Caco-2 (cell line): ENCODE measurements around the gene P4HA3. TPM values are rescaled to one million over a fixed set of nuclear protein-coding genes. Genes with fewer than 3 reads are reported as not detected.

Experiments
- BruUV-seq: library from RNA; stranded (reverse); fragments of 400-500 nt; replicated peaks from 2 replicates; lab custom pipeline; 2021; lab: Mats Ljungman, UMichigan
- CTCF ChIA-PET: fragments of 300-600 bp; sonication (Branson Sonifier 250); formaldehyde crosslinking; loops from one replicate; lab custom pipeline; 2022; ENCODE audit warnings: antibody characterized with exemption; lab: Charles Lee
- POLR2A ChIA-PET: fragments of 300-600 bp; sonication (Branson Sonifier 250); formaldehyde crosslinking; loops from one replicate; lab custom pipeline; 2022; ENCODE audit warnings: antibody characterized with exemption; lab: Charles Lee
- DNase-seq, 2 experiments: peaks; one replicate each; pipeline versions ENCODE4 v3.0.0 to v3.0.0-alpha.2; 2020 to 2022
- H3K27me3 ChIP-seq: replicated peaks from 2 replicates; pipeline ENCODE4 v1.6.0; 2011; ENCODE audit warnings: low read length; ENCODE audit not compliant: control insufficient read depth, insufficient read depth
- H3K36me3 ChIP-seq: 2 replicates; pipeline ENCODE4 v1.5.1; 2011; ENCODE audit warnings: low read length; ENCODE audit not compliant: control insufficient read depth, insufficient read depth
- H3K4me1 ChIP-seq: fragments of 250-450 bp; sonication (Bioruptor Pico); 2 replicates; pipeline ENCODE4 v1.5.1; 2020; ENCODE audit warnings: mild to moderate bottlenecking
- H3K4me3 ChIP-seq: 2 replicates; pipeline ENCODE4 v1.5.1; 2011; ENCODE audit warnings: low read depth, mild to moderate bottlenecking, control low read depth, low read length
- H3K9me3 ChIP-seq: fragments of 250-450 bp; sonication (Bioruptor Pico); 2 replicates; pipeline ENCODE4 v1.5.1; 2020; ENCODE audit warnings: mild to moderate bottlenecking, moderate library complexity
- H3K27ac Mint-ChIP-seq: one replicate; pipeline ENCODE4 v1.8.0; 2022; ENCODE audit warnings: mixed read lengths; ENCODE audit not compliant: unreplicated experiment
- H3K27me3 Mint-ChIP-seq: one replicate; pipeline ENCODE4 v1.8.0; 2022; ENCODE audit warnings: mixed read lengths; ENCODE audit not compliant: insufficient read depth, unreplicated experiment
- H3K36me3 Mint-ChIP-seq: one replicate; pipeline ENCODE4 v1.8.0; 2022; ENCODE audit warnings: mild to moderate bottlenecking, mixed read lengths; ENCODE audit not compliant: insufficient read depth, unreplicated experiment
- H3K4me1 Mint-ChIP-seq: one replicate; pipeline ENCODE4 v1.8.0; 2022; ENCODE audit warnings: low read depth, mixed read lengths; ENCODE audit not compliant: unreplicated experiment
- H3K4me3 Mint-ChIP-seq: one replicate; pipeline ENCODE4 v1.8.0; 2022; ENCODE audit warnings: mild to moderate bottlenecking, moderate library complexity, mixed read lengths; ENCODE audit not compliant: unreplicated experiment
- H3K9me3 Mint-ChIP-seq: one replicate; pipeline ENCODE4 v1.8.0; 2022; ENCODE audit warnings: mixed read lengths; ENCODE audit not compliant: unreplicated experiment
- CTCF ChIP-seq, 2 experiments: fragments of 200-600 bp in 1 of 2; IDR thresholded peaks; 1 replicate in 1 of 2; 2 replicates in 1 of 2; pipeline versions ENCODE4 v1.5.1 to v1.8.0; 2011 to 2022; ENCODE audit warnings: antibody characterized with exemption in 1 of 2, control low read depth in 1 of 2, inconsistent platforms in 1 of 2, low read depth in 1 of 2, low read length in 1 of 2, mild to moderate bottlenecking in 1 of 2, moderate library complexity in 1 of 2; ENCODE audit not compliant: insufficient read depth in 1 of 2, severe bottlenecking in 1 of 2, unreplicated experiment in 1 of 2
- intact Hi-C: fragments of 100-400 bp; cut with micrococcal nuclease; formaldehyde crosslinking; loops from one replicate; pipeline ENCODE4 v1.10.0; 2022; ENCODE audit not compliant: unreplicated experiment
- total RNA-seq: library from RNA; stranded (reverse); gene quantifications from 2 replicates; pipeline ENCODE4 v1.2.3, GENCODE V29; 2022

P4HA3 gene
- total RNA-seq, 1 experiment from 2014 or later = not detected

GRCh38 chr11:74272276-74272675, 39.2 kb downstream of the P4HA3 start:
- intact Hi-C loops = no loop called here
- H3K9me3 ChIP-seq = no peaks in the 10 kb centered on the region
- no peak for TF ChIP-seq CTCF (IDR thresholded peaks at IDR 0.05; ENCODE audit: insufficient read depth in 1 of 2, low read depth in 1 of 2, low read length in 1 of 2, severe bottlenecking in 1 of 2, unreplicated experiment in 1 of 2)
- peaks cover 1% of the 10 kb centered on the region; the same call in 1 of the 2 replicates for H3K27me3 ChIP-seq
- ChIA-PET CTCF (no interaction called here), POLR2A (no interaction called here)
- Mint-ChIP-seq H3K4me3 (no peak overlapping the region), H3K36me3 (no peaks in the 10 kb centered on the region), H3K27me3 (no peaks in the 10 kb centered on the region), H3K9me3 (no peaks in the 10 kb centered on the region), H3K4me1 (peaks cover 6% of the 10 kb centered on the region), H3K27ac (no peak overlapping the region)
- no peak overlapping the region for H3K4me3 ChIP-seq
- DNase-seq = no peak
- H3K36me3 ChIP-seq = no peaks in the 10 kb centered on the region
- BruUV-seq = no TSS peak
- H3K4me1 ChIP-seq = peaks cover 7% of the 10 kb centered on the region; the same call in 1 of the 2 replicates

GRCh38 chr11:74269161-74269811, 42.2 kb downstream of the P4HA3 start:
- BruUV-seq = no TSS peak
- Mint-ChIP-seq H3K27me3 (no peaks in the 10 kb centered on the region), H3K9me3 (no peaks in the 10 kb centered on the region), H3K4me1 (peaks cover 20% of the 10 kb centered on the region), H3K4me3 (no peak overlapping the region), H3K36me3 (no peaks in the 10 kb centered on the region), H3K27ac (no peak overlapping the region)
- ChIA-PET CTCF (interaction anchor here (0.6 to 2.1 kb wide), 4 partner anchors 13 to 766 kb away, joined by 3 to 10 read pairs (median 4); no protein-coding TSS in a partner anchor), POLR2A (no interaction called here)
- no peak for TF ChIP-seq CTCF (IDR thresholded peaks at IDR 0.05; ENCODE audit: insufficient read depth in 1 of 2, low read depth in 1 of 2, low read length in 1 of 2, severe bottlenecking in 1 of 2, unreplicated experiment in 1 of 2)
- intact Hi-C loops = no loop called here
- Histone ChIP-seq H3K4me3 (no peak overlapping the region), H3K27me3 (peaks cover 1% of the 10 kb centered on the region; the same call in 1 of the 2 replicates), H3K4me1 (peaks cover 22% of the 10 kb centered on the region), H3K9me3 (no peaks in the 10 kb centered on the region), H3K36me3 (no peaks in the 10 kb centered on the region)
- DNase-seq = no peak

GRCh38 chr11:74268456-74268855, 43.0 kb downstream of the P4HA3 start:
- no peaks in the 10 kb centered on the region for H3K9me3 ChIP-seq
- POLR2A ChIA-PET = no interaction called here
- H3K4me1 ChIP-seq = peaks cover 23% of the 10 kb centered on the region
- no peak overlapping the region for H3K4me3 ChIP-seq
- Mint-ChIP-seq H3K27me3 (no peaks in the 10 kb centered on the region), H3K36me3 (no peaks in the 10 kb centered on the region), H3K4me1 (peaks cover 20% of the 10 kb centered on the region), H3K27ac (no peak overlapping the region), H3K4me3 (no peak overlapping the region), H3K9me3 (no peaks in the 10 kb centered on the region)
- CTCF ChIA-PET = interaction anchor here (1.3 to 2.1 kb wide), 3 partner anchors 13 to 181 kb away, joined by 3 to 10 read pairs (median 4); no protein-coding TSS in a partner anchor
- H3K27me3 ChIP-seq = peaks cover 1% of the 10 kb centered on the region; the same call in 1 of the 2 replicates
- BruUV-seq = no TSS peak
- intact Hi-C loops = no loop called here
- TF ChIP-seq CTCF (IDR thresholded peaks at IDR 0.05; ENCODE audit: insufficient read depth in 1 of 2, low read depth in 1 of 2, low read length in 1 of 2, severe bottlenecking in 1 of 2, unreplicated experiment in 1 of 2) = no peak
- no peak for DNase-seq
- H3K36me3 ChIP-seq = no peaks in the 10 kb centered on the region
